ENCODE data around the gene BTN3A1.
A peak's percentile ranks its signal among the peaks of the same experiment; 100 is the strongest.

The BTN3A1 gene

DNA sequence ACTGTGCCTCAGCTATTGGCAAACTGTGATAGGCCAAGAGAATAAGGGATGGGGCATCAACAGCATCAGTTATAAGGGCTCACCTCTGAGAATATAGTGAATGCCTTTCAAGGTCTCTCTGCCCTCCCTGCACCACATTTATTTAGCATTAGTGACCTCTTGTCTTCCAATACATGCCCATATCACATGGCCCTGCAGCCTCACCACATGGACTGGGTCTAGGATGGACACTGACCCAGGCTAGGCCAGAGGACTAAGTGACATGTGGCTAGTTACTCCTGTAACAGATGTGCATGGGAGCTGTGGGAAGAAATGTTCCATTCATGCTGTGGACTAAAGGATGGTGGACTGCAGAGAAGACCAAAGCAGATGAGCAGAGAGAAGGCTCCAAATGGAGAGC is 22.3 kb upstream of the BTN3A1 start:
- no peak for DNase-seq (ENCODE audit: low read depth)

DNA sequence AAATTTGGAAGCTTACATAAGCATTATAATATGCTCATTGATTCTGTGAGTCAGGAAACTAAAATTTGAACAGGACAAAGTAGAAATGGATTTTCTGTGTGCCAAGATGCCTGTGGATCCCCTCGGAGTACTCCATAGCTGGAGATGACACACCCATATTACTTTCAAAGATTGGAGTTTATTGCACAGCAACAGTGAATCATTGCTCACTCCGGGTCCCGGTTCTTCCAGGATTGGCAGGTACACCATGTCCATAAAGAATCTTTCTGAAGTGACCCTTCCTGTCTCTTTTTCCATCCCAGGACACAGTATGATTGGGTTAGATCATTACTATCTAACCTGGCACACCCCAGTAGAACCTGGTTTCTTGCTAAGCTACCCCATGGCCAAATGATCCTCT is 21.8 kb upstream of the BTN3A1 start:
- DNase-seq (ENCODE audit: low read depth): no peak

DNA sequence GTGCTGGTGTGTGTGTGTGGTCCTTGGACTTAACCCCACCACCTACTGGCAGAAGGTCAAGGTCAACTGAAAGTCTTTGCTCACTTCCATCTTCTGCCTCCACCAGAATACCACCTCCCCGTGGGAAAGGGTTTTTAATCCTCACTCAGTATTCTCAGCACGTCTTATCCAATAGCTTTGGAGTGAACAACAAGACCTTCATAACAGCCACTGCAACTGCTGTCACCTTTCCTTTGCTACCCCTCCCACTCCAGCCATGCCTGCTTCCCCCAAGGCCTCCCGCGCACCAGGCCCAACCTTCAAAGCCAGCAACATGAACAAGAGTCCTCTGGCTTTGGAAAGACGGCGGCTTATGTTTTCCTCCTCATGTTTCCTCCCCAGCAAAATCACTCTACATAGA is 20.0 kb upstream of the BTN3A1 start:
- no peak for DNase-seq (ENCODE audit: low read depth)

DNA sequence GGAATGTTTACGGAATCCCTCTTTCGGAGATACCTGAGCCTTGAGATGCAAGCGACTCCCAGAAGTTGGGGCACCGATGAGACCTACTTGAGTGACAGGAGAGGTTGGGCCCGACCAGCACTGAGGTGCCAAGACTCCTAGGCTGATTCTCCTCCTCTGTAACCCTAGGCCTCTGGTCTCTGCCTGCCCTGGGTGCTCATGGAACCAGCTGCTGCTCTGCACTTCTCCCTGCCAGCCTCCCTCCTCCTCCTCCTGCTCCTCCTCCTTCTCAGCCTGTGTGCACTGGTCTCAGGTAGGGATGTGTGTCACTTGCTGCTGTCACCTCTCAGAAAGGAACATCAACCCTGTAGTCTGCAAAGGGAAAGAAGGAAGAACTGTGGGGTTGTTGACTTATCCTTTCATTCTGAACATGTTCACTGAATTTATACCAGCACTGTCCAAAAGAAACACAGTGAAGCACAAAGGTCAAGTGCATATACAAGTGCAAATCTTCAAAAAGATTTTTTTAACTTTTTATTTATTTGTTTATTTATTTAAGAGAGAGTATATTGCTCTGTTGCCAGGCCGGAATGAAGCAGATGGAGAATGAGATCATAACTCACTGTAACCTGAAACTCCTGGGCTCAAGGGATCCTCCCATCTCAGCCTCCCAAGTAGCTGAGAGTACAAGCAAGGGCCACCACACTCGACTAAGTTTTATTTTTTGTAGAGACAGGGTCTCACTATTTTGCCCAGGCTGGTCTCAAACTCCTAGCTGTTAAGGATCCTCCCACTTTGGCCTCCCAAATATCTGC is 18.3 kb upstream of the BTN3A1 start:
- DNase-seq (ENCODE audit: low read depth): peak; percentile 64

DNA sequence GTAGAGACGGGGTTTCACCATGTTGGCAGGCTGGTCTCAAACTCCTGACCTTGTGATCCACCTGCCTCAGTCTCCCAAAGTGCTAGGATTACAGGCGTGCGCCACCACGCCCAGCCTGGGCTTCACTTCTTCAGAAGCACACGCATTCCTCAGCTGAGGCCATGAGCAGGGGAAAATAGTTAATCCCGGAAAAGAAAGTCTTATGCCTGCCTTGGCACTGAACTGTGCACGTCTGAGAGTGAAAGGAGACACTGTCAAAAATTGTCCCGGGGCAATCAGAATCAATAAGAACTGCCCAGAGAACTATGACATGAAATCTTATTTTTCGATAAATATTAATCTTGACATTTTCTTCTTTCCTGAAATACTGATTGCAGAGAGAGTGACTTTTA is 16.3 kb upstream of the BTN3A1 start:
- no peak for DNase-seq (ENCODE audit: low read depth)

DNA sequence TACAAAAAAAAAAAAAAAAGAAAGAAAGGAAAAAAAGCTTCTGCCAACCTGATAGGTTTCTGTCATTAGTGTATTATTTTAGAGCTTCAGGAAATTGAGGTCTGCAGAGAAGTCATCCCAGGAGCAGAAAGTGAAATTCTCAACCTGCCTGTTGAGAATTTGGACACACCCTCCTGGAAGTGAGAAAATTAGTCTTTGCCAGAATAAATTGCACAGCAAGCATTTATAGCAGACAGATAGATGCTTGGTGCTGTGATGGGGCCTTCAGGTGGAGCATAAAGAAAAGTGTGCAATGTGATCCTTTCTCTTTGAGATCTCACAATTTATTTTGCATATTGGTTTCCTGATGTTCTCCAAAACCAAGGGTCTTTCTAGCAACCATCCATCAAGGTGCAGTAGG is 14.5 kb upstream of the BTN3A1 start:
- no peak for DNase-seq (ENCODE audit: low read depth)

DNA sequence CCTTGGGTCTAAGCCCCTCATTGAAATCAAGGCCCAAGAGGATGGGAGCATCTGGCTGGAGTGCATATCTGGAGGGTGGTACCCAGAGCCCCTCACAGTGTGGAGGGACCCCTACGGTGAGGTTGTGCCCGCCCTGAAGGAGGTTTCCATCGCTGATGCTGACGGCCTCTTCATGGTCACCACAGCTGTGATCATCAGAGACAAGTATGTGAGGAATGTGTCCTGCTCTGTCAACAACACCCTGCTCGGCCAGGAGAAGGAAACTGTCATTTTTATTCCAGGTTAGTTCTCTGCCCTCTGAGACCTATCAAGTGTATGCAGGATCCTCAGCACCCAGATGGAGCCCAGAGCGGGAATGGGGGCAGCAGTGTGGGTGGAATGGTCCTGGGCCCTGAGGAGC is 14.1 kb upstream of the BTN3A1 start:
- no peak for DNase-seq (ENCODE audit: low read depth)

DNA sequence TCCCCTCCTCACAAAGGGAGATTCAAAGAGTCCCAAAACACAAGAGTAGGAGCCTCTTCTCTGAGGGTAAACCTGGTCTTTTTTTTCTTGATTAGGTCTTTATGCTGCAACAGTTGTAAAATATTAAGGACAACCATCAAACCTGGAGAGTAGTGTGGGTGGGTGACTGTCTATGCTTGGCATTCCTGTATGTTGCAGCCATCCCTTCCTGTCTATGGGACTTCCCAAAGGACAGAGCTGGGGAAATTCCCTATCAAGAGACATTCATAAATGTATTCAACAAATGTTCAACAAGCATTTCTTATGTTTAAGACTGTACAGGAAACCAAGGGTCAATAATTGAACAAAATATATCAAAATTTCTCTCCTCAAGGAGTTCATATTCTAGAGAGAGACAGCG is 13.6 kb upstream of the BTN3A1 start:
- DNase-seq (ENCODE audit: low read depth): no peak

DNA sequence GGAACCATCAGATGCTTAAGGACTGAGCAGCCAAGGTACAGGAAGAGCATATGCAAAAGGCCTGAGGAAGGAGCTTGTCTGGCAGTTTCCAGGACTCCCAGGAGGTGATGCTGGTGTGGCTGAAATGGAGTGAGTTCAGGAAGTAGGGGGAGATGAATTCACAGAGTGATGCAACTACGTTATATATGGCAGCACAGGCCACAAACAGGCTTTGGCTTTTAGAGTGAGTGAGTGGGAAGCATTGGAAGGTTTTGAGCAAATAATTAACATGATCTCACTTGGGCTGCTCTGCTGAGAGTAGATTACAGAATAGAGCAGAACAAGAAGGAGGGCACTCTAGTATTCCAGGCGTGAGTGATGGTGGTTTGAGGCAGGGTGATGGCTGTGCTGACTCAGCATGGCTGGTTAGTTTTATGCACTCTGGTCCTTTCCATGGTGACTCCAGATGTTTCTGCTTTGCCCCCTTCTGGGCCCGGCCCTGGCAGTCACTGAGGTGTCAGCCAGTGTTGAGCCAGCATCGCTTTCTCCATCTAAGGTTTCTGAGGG is 12.7 kb upstream of the BTN3A1 start:
- DNase-seq (ENCODE audit: low read depth): no peak

DNA sequence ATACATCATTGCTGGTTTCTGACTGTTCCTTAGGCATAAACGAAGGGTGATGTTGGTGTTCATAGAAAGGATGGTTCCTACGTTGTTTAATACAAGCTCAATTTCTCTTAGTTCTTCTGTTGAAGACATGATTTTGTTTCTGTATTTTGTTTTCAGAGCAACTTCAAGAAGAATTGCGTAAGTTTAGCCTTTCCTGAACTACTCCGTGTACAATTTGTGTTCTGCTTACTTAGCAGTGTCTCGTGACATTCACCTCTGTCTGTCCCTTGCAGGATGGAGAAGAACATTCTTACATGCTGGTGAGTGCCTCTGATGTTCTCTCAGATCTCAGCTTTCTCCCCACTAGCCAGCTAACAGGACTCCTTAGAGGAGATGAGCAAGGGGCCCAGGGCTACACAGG is 11.5 kb upstream of the BTN3A1 start:
- DNase-seq (ENCODE audit: low read depth): no peak

DNA sequence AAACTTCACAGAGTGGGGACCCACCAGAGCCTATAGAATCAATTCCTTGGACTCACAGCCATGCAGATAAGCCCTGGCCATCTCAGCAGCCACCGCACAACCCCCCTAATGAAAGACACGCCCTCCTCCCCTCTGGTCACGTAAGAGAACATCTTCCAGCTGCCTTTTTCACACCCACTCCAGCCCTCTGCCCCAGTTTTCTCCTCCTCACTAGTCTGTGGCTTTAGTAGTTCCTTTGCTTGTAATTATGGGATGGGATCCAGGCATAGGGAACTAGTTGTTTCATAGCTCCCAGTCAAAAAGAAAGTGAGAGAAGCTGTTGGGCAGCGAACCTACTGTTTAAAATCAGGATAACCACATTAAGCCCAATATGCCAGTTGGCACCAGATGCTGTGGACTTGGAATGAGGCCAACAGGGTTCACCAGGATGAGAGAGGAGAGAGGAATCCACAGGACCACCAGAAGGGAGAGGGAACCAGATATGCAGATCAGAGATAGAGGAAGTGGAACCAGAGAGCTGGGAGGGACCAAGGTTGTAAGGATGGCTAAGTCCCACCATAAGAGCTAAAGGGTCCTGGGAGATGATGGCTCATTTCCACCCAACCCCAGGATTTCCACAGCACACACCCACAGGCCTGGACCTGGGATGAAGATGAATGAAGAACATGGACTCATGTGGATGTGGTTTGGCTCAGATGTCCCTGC is 9.0 kb upstream of the BTN3A1 start:
- no peak for DNase-seq (ENCODE audit: low read depth)

DNA sequence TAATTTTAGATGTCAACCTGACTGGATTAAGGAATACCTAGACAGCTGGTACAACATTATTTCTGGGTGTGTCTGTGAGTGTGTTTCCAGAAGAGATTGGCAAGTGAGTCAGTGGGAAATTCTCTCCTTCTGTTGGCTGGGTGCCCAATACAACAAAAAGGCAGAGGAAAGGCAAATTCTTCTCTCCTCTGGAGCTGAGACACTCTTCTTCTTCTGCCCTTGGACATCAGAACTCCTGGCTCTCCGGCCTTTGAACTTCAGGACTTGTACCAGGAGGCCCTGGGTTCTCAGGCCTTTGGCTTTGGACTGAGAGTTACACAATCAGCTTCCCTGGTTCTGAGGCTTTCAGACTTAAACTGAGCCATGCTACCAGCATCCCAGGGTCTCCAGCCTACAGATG is 7.8 kb upstream of the BTN3A1 start:
- no peak for DNase-seq (ENCODE audit: low read depth)

DNA sequence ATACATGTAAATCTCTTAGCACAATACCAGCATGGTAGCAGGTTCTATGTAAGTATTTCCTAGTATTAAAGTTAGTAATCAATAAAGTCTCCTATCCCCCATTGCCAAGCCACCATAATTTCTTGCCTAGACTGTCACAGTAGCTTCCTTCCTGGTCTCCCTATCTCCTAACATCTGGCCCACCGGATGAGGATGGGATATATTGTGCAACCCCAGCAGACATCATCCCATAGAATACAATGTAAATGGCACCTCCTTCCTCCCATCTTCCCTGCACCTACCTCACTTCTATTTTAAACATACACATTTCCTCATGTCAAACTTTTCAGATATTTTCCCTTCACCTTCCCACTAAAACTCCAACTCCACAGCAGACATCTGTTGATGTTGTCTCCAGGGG is 3.5 kb upstream of the BTN3A1 start:
- no peak for DNase-seq (ENCODE audit: low read depth)

DNA sequence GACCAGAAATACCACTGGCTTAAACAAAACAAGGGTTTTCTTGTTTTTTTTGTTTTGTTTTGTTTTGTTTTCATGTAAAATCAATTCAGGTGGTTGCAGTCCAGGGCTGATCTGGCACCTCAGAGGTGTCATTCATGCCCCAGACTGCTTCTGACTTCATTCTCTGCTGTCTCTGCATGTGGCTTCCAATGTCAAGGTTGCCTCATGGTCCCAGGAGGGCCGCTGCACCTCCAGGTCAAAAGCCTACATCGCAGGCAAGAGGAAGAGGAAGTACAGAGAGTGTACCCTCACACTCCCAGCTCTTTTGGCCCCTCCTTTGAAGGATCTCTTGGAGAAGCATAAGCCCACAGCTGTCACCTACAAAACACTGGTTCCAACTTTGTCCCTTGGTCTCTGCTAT is 1.4 kb upstream of the BTN3A1 start:
- DNase-seq (ENCODE audit: low read depth): no peak

DNA sequence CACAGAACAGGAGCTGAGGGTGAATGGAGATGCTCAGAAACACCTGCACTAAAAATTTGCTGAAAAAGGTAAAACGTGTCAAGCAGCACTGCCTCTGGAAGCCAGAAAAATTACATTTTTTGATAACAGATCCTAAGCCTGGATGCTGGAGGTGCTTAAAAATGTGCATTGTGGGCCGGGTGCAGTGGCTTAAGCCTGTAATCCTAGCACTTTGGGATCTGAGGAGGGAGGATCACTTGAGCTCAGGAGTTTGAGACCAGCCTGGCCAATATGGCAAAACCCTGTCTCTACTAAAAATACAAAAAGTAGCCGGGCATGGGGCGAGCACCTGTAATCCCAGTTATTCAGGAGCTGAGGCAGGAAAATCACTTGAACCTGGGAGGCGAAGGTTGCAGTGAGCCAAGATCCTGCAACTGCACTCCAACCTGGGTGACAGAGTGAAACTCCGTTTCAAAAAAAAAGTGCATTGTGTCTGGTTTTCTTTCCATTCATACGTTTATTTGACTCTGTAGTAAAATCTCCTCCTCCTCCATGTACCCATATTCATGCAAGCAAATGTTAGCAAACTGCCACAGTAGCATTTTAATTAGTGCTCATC is 587 bp upstream of the BTN3A1 start:
- no peak for DNase-seq (ENCODE audit: low read depth)

DNA sequence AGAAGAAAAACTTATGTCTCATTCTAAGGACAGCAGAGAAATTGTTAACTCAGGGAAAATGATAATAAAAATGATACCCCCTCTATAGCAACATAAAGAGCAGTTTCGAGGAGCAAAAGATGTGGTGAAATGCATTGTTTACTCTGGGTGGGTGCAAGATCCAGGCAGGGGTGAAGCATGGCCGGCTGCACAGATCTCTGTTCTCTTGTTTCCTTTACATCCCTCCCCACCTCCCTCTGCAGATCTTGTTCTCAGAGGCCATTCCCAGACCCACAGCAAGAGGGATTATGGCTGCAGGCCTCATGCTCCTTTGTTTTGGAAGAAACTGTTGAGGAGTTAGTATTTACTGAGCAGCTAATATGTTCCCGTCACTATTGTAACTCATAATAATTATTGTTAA is 1.8 kb downstream of the BTN3A1 start:
- DNase-seq (ENCODE audit: low read depth): no peak

DNA sequence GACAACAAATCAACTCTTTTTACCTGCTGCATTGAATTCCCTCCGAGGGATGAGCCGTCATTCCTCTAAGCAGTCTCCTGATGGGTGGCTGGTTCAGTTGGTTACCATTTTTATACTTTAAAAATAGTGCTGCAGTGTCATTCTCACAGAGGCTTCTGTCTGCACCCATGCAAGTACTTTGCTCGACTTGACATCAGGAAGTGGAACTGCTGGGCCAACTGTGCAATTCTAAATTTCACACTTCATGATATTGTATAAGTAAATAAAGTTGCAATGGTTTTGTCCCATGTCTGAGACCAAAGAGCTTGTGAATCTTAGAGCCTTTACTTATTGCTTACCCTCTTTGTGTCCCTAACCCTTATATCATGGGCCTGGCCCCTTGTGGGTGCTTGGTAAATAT is 2.5 kb downstream of the BTN3A1 start:
- no peak for DNase-seq (ENCODE audit: low read depth)

DNA sequence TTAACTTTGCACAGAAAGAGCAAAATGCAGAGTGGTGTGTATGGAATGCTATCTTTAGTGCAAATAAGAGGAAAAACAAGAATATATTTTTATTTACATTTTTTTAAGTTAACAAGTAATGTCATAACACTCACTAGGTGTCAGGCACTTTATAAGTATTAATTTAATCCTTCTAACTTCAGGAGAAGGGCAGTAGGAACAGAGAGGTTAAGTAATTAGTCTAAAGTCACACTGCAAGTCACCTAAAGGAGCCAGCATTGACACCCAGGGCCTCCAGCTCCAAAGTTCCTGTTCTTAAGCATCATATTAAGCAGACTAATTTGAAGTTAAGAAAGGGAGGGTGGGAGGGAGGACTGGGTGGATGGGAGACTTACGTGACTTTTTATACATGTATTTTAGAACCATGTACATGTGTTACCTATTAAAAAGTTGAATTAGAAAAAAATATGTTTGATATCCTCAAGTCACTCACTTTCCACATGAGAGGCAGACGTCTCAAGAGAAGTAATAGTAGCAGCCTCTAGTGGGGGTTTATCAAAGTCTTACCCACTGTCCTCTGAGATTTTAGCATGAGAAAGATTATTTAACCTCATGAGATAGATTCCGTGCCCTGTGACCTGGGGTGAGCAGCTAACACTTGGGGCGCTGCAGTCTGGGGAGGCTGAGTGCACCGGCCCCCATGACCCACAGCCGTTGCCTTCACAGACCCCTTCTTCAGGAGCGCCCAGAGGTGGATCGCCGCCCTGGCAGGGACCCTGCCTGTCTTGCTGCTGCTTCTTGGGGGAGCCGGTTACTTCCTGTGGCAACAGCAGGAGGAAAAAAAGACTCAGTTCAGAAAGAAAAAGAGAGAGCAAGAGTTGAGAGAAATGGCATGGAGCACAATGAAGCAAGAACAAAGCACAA is 7.0 kb downstream of the BTN3A1 start:
- DNase-seq (ENCODE audit: low read depth): no peak

DNA sequence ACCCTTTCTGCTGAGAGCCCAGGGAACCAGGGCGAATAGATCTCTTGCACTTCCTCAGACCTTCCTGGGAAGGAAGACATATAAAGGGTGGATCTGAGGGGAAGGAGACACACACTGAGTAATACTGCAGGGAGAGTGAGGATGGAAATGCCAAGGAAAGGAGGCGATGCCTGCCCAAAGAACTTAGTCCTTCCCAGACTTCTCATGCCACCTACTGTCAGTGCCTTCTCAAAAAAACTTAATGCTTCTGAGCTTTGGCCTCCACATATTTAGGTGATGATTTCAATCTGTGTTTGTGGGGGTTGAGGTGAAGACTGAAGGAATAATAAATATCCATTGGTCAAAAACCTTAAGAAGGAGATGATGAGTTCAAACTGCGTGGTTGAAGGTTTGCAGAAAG is 9.7 kb downstream of the BTN3A1 start:
- no peak for DNase-seq (ENCODE audit: low read depth)

DNA sequence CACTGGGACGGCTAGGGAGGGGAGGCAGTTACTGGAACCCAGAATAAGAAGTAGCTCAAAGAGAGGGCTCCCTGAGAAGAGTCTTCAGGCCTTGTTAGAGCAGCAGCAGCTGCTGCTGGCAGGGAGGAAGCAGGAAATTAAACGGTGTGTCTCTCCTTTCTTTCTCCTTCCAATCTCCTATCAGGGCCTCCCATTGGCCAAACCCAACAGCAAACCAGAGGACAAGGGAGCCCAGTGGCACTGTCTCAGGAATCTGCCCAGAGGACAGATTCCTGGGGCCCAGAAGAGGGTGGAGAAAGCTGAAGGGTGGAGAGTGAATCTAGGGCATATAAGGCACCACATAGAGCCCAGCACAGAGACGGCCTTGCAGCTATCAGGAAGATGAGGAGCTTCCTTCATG is 10.2 kb downstream of the BTN3A1 start:
- no peak for DNase-seq (ENCODE audit: low read depth)

DNA sequence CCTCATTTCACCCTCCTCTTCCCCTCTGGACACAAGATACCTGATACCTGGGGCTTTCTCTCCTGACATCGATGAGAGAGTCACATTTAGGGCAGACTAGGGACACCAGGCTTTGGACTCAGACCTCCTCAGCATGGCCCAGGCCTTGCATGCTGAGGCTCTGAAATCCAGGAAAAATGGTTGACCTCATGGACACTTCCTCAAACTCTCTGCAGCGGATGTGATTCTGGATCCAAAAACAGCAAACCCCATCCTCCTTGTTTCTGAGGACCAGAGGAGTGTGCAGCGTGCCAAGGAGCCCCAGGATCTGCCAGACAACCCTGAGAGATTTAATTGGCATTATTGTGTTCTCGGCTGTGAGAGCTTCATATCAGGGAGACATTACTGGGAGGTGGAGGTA is 10.9 kb downstream of the BTN3A1 start:
- no peak for DNase-seq (ENCODE audit: low read depth)

DNA sequence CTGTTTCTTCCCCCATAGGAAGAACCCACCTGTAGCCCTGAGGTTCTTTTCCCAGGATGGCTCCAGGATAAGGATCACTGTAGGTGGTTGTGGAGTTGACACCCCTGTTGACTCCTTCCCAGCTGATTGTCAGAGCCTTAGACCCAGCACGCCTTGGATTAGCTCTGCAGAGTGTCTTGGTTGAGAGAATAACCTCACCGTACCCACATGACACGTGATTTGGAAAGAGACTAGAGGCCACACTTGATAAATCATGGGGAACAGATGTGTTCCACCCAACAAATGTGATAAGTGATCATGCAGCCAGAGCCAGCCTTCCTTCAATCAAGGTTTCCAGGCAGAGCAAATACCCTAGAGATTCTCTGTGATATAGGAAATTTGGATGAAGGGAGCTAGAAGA is 12.2 kb downstream of the BTN3A1 start:
- DNase-seq (ENCODE audit: low read depth): no peak
